Raji (cell line): ENCODE data around the gene PSME1.
A peak's percentile ranks its signal among the peaks of the same experiment; 100 is the strongest.

ENCODE experiments used
- POLR2A ChIP-seq: IDR thresholded peaks from 2 replicates; pipeline ENCODE4 v1.6.1; 2011; ENCODE audit warnings: low read depth, low read length, control low read depth; ENCODE audit not compliant: insufficient read depth

The PSME1 gene

GRCh38 chr14:24100197-24100981, 35.6 kb upstream of the PSME1 start:
- no peak for TF ChIP-seq POLR2A

GRCh38 chr14:24100982-24101494, 35.0 kb upstream of the PSME1 start:
- TF ChIP-seq POLR2A = no peak

- no peak for TF ChIP-seq POLR2A
Measured at GRCh38 chr14:24102357-24103048, 33.5 kb upstream of the PSME1 start.

GRCh38 chr14:24103451-24103850, 32.5 kb upstream of the PSME1 start:
- no peak for TF ChIP-seq POLR2A

GRCh38 chr14:24106672-24107271, 29.2 kb upstream of the PSME1 start:
- no peak for TF ChIP-seq POLR2A

- no peak for TF ChIP-seq POLR2A
Measured at GRCh38 chr14:24108336-24108874, 27.6 kb upstream of the PSME1 start.

- no peak for TF ChIP-seq POLR2A
Measured at GRCh38 chr14:24110060-24110459, 25.9 kb upstream of the PSME1 start.

- no peak for TF ChIP-seq POLR2A
Measured at GRCh38 chr14:24110523-24110922, 25.5 kb upstream of the PSME1 start.

GRCh38 chr14:24113379-24113800, 22.6 kb upstream of the PSME1 start:
- TF ChIP-seq POLR2A = no peak

- TF ChIP-seq POLR2A = peak; percentile 82
Measured at GRCh38 chr14:24113801-24114531, 22.0 kb upstream of the PSME1 start.

- TF ChIP-seq POLR2A = peak; percentile 34
Measured at GRCh38 chr14:24114532-24115421, 21.2 kb upstream of the PSME1 start, which contains the start of the genes DCAF11 and NRL. Gene DCAF11, plus strand, starts transcription at chr14:24114777. Its CDS starts 818 bp downstream, at chr14:24115595. Gene NRL, minus strand, starts transcription at chr14:24114949. Its CDS starts 32,101 bp downstream, at chr14:24082848.

GRCh38 chr14:24115422-24116127, 20.4 kb upstream of the PSME1 start:
- no peak for TF ChIP-seq POLR2A
